ENCODE data around the gene FOXL1.

FOXL1 gene

DNA sequence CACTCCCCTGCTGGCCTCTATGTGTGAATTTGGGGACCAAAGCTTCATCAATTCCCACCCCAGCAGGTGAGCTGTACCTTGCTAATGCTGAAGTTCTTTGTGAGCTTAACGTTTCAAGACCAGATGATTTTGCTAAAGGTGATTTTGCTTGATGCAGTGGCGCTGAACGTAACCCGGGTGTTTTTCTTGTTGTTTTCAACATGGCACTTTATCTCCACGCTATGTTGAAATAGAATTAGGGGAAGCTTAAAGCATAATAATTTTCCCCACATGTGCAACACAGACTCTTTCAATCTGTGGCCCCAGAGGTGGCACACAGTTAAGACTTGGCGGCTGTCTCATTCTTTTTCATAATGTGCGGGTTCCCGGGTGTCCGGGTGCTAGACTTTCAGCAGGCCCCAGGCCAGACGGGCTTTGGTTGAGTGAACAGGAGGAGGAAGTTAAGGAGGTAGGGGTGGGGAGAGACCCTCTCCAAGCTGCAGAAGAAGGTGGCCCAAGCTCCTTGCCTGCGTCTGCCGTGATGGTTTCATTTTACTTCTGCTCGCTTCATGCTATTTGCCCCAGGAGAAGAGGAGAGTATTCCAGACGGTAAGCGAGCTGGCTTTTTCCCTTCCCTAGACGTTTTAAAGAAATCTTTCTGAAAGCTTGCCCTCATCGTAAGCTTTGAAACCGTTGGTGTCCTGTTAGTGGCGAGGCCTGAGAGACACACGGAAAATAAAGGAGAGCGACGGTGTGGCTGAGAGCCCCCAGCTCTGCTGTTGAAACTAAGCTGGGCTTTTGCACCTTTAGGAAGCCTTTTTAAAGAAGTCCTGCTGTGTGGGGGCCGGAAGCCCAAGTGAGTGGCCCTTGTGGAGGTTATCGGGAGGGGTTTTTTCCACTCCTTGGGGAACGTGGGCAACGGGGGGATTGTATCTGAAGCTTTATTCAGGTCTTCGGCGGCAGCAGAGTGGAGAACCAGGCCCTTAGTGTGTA lies 7.5 kb upstream of the FOXL1 start:
- H3K27ac Mint-ChIP-seq, result no peak overlapping the region
- peaks cover 9% of the 10 kb centered on the region for H3K4me1 Mint-ChIP-seq
- ATAC-seq, result no peak
- no peaks in the 10 kb centered on the region for H3K9me3 Mint-ChIP-seq
- no peaks in the 10 kb centered on the region for H3K36me3 Mint-ChIP-seq
- H3K27me3 Mint-ChIP-seq, result peaks cover 75% of the 10 kb centered on the region
- H3K4me3 Mint-ChIP-seq, result no peak overlapping the region

DNA sequence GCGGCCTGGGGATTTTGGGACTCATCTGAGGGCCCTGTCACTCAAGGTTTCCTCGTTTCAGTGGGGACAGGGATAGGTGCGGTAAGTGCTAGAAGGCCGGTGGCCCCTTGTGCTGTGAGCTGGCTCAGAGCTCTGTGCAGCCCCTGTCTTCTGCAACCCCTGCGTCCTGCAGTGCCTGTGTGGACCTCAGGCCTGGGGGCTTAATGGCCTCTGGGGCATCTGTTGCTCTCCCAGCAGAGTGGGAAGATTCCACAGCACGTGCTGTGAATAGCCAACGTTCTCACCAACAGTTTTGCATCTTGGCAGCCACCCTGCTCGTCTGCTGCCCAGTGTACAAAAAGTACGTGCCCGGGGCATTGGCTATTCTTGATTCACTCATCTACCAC lies 6.8 kb upstream of the FOXL1 start:
- ATAC-seq, result no peak
- H3K27me3 Mint-ChIP-seq, result peaks cover 81% of the 10 kb centered on the region
- no peak overlapping the region for H3K4me3 Mint-ChIP-seq
- no peaks in the 10 kb centered on the region for H3K36me3 Mint-ChIP-seq
- H3K9me3 Mint-ChIP-seq, result no peaks in the 10 kb centered on the region
- H3K27ac Mint-ChIP-seq, result no peak overlapping the region
- H3K4me1 Mint-ChIP-seq, result peaks cover 15% of the 10 kb centered on the region

DNA sequence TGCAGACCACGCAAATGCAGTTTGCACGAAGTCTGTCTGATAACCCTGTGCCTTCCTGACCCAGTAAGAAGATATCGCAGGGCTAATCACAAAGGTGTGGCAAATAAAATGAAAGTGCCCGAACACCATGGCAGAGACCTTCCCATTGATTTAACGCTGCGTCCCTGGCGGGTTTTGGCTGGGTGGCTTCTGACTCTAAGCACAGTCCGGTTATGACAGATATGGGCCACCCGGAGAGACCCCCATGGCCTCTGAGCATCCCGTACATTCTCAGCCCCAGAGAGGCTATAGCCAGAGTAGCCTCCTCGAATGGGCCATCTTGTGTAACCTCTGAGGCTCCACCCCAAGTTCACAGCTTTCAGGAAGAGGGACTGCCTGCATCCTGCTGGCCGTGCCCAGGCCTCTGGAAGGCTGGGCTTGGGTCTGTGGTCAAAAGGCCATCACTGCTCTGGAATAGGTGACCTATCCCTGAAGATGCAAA lies 6.3 kb upstream of the FOXL1 start:
- Mint-ChIP-seq H3K27me3 (peaks cover 85% of the 10 kb centered on the region), H3K4me1 (peaks cover 15% of the 10 kb centered on the region)

DNA sequence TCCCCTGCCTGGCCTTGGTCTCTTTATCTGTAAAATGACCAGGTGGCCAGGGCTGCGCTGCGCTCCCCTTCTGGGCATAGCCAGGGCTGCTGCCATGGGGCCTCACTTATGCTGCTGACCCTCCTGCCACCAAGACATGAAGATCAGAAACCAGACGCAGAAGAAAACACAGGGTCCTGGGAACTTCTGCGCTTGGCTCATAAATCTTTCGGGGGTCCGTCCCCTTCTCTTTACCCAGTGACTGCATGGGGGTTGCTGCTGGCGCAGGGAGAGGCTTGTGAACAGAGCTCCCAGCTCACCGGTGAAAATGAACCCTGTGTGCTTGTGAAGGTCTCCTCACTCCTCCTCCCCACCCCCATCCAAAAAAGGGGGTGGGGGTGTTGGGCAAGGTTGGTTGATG lies 5.7 kb upstream of the FOXL1 start:
- H3K36me3 Mint-ChIP-seq, result no peaks in the 10 kb centered on the region
- no peak for ATAC-seq
- peaks cover 15% of the 10 kb centered on the region for H3K4me1 Mint-ChIP-seq
- no peaks in the 10 kb centered on the region for H3K9me3 Mint-ChIP-seq
- H3K27me3 Mint-ChIP-seq, result peaks cover 85% of the 10 kb centered on the region
- H3K27ac Mint-ChIP-seq, result no peak overlapping the region
- no peak overlapping the region for H3K4me3 Mint-ChIP-seq

More for the DNA sequence above, 6.3 kb upstream of the FOXL1 start:
- no peak for ATAC-seq
- Mint-ChIP-seq H3K4me3 (no peak overlapping the region), H3K9me3 (no peaks in the 10 kb centered on the region), H3K36me3 (no peaks in the 10 kb centered on the region), H3K27ac (no peak overlapping the region)

DNA sequence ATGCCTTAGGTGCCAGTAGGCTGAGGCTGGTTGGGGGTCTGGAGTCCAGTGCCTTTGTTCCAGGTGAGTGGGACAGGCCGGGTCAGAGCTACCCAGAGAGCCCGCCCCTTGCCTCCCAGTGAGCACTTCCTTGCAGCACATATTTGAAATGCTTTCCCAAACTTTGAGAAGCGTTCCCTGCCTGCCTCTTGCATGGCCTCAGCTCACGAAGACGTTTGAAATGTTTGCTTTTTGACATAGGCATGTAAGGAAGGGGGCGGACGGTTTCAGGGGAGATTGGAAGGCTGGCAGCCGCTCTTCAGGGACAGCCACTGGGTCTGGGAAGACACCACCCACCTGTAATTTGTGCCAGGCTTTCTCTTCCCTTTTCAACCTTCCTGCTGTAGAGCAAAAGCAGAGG lies 5.1 kb upstream of the FOXL1 start:
- Mint-ChIP-seq H3K4me1 (peaks cover 15% of the 10 kb centered on the region), H3K27ac (no peak overlapping the region), H3K9me3 (no peaks in the 10 kb centered on the region), H3K4me3 (no peak overlapping the region), H3K27me3 (peaks cover 91% of the 10 kb centered on the region), H3K36me3 (no peaks in the 10 kb centered on the region)
- no peak for ATAC-seq

DNA sequence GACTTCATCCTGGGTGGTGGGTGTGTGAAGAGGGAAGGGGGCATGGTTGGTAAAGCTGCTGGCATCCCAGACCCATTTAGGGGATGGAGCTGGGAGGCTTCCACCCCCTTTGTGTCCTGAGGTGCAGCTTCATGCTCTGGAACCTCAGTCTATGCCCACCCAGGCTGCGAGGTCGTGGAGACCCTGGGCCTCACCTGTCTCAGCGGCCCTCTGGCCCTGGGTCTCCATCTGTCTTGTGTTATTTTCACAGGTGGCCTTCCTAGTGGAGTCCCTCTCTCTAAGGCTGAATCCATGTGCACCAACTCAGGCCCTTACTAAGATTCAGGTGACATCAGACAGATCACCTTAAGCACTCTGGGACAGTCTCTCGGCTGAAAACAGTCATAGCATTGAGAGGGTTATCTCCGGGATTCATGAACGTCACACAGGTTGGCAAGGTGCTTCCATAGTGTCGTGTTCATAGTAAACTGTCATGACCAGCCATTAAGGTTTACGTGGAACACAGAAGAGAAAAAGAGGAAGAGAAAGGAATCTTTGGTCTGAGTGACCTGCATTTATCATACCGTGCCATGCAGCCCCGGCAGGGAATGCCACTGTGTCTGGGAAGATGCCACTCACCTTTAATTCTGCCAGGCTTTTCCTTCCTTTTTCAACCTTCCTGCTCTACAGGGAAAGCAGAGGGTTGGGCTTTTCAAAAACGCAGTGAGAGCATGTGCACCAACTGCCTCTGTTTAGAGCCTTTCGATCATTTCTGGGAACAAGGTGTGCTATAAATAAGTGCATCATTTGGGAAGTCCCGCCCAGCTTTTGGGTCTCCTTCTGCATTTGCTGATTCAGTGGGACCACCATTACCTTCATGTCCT lies 4.5 kb upstream of the FOXL1 start:
- Mint-ChIP-seq H3K4me1 (peaks cover 15% of the 10 kb centered on the region), H3K27me3 (peaks cover 91% of the 10 kb centered on the region), H3K36me3 (no peaks in the 10 kb centered on the region)

DNA sequence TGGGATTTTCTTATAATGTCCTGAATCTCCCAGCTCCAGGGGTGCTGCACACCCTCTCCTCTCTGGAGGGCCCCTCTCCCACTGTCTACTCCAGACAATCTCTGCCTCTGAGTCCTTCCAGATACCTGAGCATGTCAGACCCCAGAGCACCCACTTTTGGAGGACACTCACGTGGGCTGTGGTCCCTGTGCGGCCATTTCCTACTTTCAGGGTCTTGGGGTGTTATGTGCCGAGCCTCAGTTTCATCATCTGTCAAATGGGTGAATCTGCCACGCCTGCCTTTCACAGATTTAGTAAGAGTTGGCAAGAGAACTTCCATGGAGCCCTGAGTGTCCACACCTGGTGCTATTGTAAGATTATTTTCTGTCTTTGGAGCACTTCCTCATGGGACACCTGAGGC lies 3.7 kb upstream of the FOXL1 start:
- no peaks in the 10 kb centered on the region for H3K36me3 Mint-ChIP-seq
- no peak overlapping the region for H3K27ac Mint-ChIP-seq
- no peak for ATAC-seq
- no peaks in the 10 kb centered on the region for H3K9me3 Mint-ChIP-seq
- peaks cover 96% of the 10 kb centered on the region for H3K27me3 Mint-ChIP-seq
- peaks cover 15% of the 10 kb centered on the region for H3K4me1 Mint-ChIP-seq
- no peak overlapping the region for H3K4me3 Mint-ChIP-seq

More for the DNA sequence above, 4.5 kb upstream of the FOXL1 start:
- no peaks in the 10 kb centered on the region for H3K9me3 Mint-ChIP-seq
- H3K4me3 Mint-ChIP-seq, result no peak overlapping the region
- H3K27ac Mint-ChIP-seq, result no peak overlapping the region
- no peak for ATAC-seq

DNA sequence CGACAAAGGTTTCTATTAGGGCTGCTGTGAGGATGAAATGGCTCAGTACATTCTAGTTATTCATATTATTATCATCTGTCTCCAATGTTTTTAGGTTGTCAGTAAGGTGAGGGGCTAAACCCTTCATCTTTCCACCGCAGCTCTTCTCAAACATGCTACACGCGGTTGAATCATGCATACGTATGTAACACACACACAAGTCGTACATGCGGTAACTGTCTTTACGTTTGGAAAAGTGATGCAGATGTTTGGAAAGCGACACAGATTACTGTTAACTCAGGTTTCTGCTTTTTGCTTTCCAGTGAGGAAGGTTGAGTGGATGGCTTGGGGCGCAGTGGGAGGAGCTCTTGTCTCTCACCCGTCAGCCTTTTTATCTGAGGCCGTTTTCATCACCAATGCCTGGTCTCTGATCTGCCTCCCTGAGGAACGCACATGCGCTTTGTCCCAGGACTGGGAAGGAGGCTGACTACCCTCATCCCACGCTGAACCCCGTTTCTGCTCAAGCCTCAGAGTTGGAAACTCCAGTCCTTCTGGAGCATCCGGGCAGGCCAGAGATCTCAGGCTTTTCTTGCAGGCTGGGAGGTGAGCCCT lies 3.2 kb upstream of the FOXL1 start:
- peaks cover 15% of the 10 kb centered on the region for H3K4me1 Mint-ChIP-seq
- H3K36me3 Mint-ChIP-seq, result no peaks in the 10 kb centered on the region
- no peak for ATAC-seq
- no peak overlapping the region for H3K4me3 Mint-ChIP-seq
- H3K9me3 Mint-ChIP-seq, result no peaks in the 10 kb centered on the region
- peaks cover 100% of the 10 kb centered on the region for H3K27me3 Mint-ChIP-seq
- no peak overlapping the region for H3K27ac Mint-ChIP-seq

DNA sequence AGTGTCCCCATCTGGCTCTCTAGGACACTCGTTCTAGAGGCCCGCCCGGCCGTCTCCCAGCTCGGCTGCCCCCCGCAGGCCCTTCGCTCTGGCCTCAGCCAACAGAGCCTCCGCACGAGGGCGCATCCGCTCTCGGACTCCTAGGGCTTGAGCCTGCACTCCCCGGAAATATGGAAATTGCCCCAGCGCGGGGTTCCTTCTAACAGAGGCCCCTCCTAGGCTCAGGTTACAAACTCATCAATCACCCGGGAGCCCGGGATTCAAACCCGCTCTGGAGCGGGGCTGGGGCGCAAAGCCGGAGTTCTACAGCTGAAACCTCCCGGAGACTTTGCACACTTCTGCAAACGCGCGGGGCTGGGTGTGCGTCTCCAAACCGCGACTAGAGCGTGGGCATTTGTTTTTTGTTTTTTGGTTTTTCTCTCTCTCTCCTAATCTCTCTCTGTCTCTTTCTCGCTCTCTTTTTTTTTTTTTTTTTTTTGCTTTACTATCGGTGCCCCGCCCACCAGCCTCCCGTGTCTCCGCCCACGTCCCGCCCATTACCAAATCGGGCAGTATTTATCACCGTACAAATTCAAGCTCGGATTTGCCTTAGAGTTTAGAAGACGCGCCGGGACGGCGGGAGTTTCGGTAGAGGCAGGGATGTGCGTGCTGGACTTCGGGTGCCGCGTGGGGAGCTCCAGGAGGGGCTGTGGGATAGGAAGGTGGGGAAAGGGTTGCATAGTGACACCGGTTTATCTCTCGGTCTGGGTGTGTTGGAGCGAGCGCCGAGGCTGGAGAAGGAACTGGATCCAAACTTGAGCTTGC lies 2.4 kb upstream of the FOXL1 start:
- peaks cover 100% of the 10 kb centered on the region for H3K27me3 Mint-ChIP-seq
- H3K4me3 Mint-ChIP-seq, result peak overlapping the region; percentile 75
- no peaks in the 10 kb centered on the region for H3K9me3 Mint-ChIP-seq
- no peak overlapping the region for H3K27ac Mint-ChIP-seq
- H3K36me3 Mint-ChIP-seq, result no peaks in the 10 kb centered on the region
- H3K4me1 Mint-ChIP-seq, result peaks cover 15% of the 10 kb centered on the region
- ATAC-seq, result peak; percentile 50

DNA sequence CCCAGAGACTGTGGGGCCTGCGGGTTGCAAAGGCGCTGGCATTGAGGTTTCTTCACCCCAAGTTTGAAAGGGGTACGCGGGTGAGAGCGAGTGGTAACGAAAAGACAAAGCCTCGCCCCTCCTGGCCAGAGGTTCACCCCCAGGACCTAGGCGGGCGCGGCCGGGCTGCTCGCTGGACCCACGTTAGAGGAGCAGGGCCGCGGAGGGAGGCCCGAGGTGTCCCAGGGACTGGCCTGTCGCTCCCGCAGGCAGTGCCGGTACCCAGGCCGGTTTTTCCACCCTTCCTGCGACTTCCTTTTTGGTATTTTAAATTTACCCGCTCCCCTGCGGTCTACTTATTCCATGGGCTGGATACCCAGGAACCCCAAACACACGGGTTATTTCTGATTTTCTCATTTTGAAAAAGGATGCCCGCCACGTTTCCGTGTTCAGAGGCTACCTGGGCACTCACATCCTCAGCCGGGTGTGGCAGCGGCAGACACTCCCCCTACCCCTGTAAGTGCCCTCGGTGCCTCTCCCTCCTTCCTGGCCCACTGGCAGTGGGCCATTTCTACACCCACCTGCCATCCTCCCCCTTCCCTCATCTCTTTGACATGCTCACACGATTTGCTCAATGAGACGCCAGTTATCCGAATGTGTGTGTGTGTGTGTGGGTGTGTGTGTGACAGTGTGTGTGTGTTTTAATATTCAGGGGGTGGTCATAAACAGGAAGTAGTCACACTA lies 1.6 kb upstream of the FOXL1 start:
- H3K4me3 Mint-ChIP-seq, result peak overlapping the region; percentile 75
- ATAC-seq, result no peak
- no peak overlapping the region for H3K27ac Mint-ChIP-seq

DNA sequence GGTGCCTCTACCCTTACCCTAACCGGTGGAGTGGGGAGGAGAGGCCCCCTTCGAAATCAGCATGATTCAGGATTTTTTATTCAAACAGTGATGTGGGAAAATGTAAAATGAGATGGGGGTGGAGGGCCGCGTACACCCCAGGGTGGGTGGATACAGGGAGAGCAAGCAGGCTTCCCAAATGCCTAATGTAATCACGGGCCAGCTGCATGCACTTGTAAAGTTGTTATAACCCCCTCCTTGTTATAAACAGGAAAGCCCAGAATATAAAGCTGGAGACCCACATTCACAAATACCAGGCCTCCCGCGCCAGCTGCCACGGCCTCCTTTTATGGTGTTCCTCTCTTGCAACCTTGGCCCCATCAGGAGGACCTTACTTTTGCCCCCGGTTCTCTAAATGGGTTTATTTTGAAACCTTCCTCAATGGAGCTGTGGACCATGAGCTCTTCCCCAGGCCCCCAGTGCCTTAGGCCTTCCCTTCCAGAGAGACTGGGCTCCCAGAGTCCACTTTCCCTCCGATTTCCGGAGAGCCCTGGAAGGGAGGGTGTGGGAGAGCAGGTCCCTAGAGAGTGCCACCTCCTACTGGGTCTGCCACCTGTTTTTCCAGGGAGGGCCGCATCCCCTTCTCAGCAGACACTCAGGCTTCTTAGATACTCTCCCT lies 906 bp upstream of the FOXL1 start:
- no peak overlapping the region for H3K4me3 Mint-ChIP-seq
- H3K4me1 Mint-ChIP-seq, result peaks cover 15% of the 10 kb centered on the region
- no peaks in the 10 kb centered on the region for H3K9me3 Mint-ChIP-seq
- no peak overlapping the region for H3K27ac Mint-ChIP-seq
- no peaks in the 10 kb centered on the region for H3K36me3 Mint-ChIP-seq
- ATAC-seq, result no peak
- peaks cover 85% of the 10 kb centered on the region for H3K27me3 Mint-ChIP-seq

More for the DNA sequence above, 1.6 kb upstream of the FOXL1 start:
- Mint-ChIP-seq H3K9me3 (no peaks in the 10 kb centered on the region), H3K27me3 (peaks cover 92% of the 10 kb centered on the region), H3K4me1 (peaks cover 15% of the 10 kb centered on the region), H3K36me3 (no peaks in the 10 kb centered on the region)

DNA sequence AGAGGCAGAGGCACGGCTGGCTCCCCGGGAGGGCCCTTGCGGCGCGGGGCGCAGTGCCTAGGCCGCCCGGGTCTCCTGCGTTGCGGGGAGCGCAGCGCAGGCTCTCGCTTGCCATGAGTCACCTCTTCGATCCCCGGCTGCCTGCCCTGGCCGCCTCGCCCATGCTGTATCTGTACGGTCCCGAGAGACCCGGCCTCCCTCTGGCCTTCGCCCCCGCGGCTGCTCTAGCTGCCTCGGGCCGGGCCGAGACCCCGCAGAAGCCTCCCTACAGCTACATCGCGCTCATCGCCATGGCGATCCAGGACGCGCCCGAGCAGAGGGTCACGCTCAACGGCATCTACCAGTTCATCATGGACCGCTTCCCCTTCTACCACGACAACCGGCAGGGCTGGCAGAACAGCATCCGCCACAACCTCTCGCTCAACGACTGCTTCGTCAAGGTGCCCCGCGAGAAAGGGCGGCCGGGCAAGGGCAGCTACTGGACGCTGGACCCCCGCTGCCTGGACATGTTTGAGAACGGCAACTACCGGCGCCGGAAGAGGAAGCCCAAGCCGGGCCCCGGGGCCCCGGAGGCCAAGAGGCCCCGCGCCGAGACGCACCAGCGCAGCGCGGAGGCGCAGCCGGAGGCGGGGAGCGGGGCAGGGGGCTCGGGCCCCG lies 390 bp downstream of the FOXL1 start:
- Mint-ChIP-seq H3K27me3 (peaks cover 72% of the 10 kb centered on the region), H3K36me3 (no peaks in the 10 kb centered on the region), H3K9me3 (no peaks in the 10 kb centered on the region), H3K4me1 (peaks cover 15% of the 10 kb centered on the region), H3K4me3 (no peak overlapping the region), H3K27ac (no peak overlapping the region)
- ATAC-seq, result no peak
